ENCODE measurements around the gene MRPL28. TPM values are rescaled to one million over a fixed set of nuclear protein-coding genes. Genes with fewer than 3 reads are reported as not detected.

The MRPL28 gene
- total RNA-seq, 1 donor from 2014 or later: 92.5 TPM

DNA sequence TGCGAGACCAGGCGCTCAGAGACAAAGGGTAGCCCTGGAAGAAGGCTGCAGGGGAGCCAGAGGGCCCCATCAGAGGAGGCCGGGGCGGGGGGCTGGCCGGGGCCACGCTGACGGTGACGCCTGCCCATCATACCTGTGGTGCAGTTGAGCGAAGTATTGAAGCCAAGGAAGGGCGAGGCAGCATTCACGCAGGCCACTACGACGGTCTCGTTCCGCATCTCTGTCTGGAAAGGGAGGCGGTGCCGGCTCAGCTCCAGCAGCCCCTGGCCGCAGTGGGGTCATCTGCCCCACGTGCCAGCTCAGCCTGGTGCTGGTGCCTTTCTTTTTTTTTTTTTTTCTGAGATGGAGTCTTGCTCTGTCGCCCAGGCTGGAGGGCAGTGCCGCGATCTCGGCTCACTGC lies 4.9 kb upstream of the MRPL28 start:
- Mint-ChIP-seq H3K9me3 (no peaks in the 10 kb centered on the region), H3K4me3 (ENCODE audit: low read depth) (no peak overlapping the region), H3K27ac (no peak overlapping the region), H3K36me3 (ENCODE audit: low read depth) (peaks cover 8% of the 10 kb centered on the region), H3K27me3 (ENCODE audit: low read depth) (no peaks in the 10 kb centered on the region), H3K4me1 (ENCODE audit: low read depth) (peaks cover 9% of the 10 kb centered on the region)
- no peak for DNase-seq (ENCODE audit: low spot score)
- intact Hi-C loops (cut with micrococcal nuclease): no loop called here

DNA sequence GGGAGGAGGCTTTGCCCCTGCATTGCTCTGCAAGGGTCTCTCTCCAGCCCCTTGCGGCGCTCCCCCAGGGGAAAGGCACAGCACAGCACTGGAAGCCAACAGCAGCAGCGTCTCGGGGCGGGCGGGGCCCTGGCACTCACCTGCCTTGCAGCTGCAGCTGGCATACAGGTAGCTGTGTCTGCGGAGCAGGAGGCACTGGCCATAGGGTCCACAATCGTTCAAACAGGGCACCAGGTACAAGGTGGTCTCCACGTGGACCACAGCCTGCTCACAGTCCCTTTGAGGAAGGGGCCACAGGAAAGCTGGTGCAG lies 4.2 kb upstream of the MRPL28 start:
- H3K27me3 Mint-ChIP-seq (ENCODE audit: low read depth): no peaks in the 10 kb centered on the region
- intact Hi-C loops (cut with micrococcal nuclease): no loop called here
- H3K4me3 Mint-ChIP-seq (ENCODE audit: low read depth): no peak overlapping the region
- H3K36me3 Mint-ChIP-seq (ENCODE audit: low read depth): peaks cover 8% of the 10 kb centered on the region
- DNase-seq (ENCODE audit: low spot score): no peak
- H3K9me3 Mint-ChIP-seq: no peaks in the 10 kb centered on the region
- no peak overlapping the region for H3K27ac Mint-ChIP-seq
- peaks cover 12% of the 10 kb centered on the region for H3K4me1 Mint-ChIP-seq (ENCODE audit: low read depth)

DNA sequence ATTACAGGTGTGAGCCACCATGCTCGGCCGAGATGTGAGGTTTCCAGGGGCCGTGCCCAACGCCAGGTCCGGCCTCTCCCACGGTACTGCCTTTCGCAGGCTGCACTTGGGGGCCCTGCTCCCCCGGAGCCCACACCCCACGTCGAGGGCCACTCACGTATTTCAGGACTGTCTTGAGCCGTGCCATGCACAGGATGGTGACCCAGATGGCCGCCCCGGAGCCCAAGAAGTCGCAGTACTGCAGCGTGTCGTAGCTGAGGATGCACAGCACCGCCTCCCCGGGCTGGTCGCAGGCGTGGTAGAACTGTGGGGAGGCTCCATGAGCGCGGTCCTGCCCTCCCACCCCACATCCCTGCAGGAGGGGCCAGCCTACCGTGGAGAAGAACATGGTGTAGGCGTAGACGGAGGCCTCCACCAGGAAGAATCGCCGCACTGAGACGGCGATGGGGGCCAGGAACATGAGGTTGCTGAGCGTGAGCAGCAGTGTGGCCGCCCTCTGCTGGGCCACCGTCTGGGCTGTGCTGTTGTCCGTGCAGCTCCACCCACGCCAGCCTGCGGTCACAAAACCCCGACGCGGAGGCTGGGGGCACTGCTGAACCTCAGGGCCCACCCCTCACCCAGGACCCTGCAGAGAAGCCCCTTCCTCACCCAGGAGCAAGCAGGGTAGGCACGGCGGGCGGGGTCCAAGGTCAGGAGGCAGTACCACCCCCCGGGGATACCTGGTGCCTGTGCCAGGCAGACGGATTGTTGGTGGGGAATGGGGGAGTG lies 3.7 kb upstream of the MRPL28 start:
- Mint-ChIP-seq H3K4me3 (ENCODE audit: low read depth) (no peak overlapping the region), H3K36me3 (ENCODE audit: low read depth) (peaks cover 13% of the 10 kb centered on the region), H3K27me3 (ENCODE audit: low read depth) (no peaks in the 10 kb centered on the region), H3K27ac (no peak overlapping the region), H3K9me3 (no peaks in the 10 kb centered on the region), H3K4me1 (ENCODE audit: low read depth) (peaks cover 13% of the 10 kb centered on the region)
- intact Hi-C loops (cut with micrococcal nuclease): no loop called here
- no peak for DNase-seq (ENCODE audit: low spot score)

DNA sequence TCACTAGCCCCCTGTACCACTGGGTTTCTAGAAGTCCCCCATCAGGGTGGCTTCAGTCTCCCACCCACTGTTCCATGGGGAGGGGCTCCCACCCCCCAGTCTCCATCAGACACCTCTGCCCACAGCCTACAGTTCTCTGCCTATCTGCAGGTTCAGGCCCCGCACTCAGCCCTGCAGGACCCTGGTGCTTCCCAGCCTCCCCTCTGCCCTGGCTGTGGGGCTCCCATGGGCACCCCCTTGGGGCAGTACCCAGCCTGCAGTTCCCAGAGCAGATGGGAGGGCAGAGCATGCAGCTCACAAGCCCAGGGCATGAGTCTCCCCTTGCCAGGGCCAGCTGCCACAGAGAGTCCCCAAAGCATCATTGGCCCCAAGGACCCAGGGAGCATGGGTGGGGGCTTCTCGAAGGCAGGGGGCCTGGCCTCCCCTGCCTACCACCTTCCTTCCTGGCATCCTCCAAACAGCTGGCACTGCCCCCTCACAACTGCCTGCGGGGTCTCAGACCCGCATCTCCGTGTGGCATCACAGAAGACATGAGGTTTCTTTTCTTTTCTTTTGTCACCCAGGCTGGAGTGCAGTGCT lies 2.8 kb upstream of the MRPL28 start:
- no peak overlapping the region for H3K27ac Mint-ChIP-seq
- peaks cover 13% of the 10 kb centered on the region for H3K4me1 Mint-ChIP-seq (ENCODE audit: low read depth)
- no peak for DNase-seq (ENCODE audit: low spot score)
- H3K27me3 Mint-ChIP-seq (ENCODE audit: low read depth): no peaks in the 10 kb centered on the region
- intact Hi-C loops (cut with micrococcal nuclease): no loop called here
- peaks cover 21% of the 10 kb centered on the region for H3K36me3 Mint-ChIP-seq (ENCODE audit: low read depth)
- no peaks in the 10 kb centered on the region for H3K9me3 Mint-ChIP-seq
- no peak overlapping the region for H3K4me3 Mint-ChIP-seq (ENCODE audit: low read depth)

DNA sequence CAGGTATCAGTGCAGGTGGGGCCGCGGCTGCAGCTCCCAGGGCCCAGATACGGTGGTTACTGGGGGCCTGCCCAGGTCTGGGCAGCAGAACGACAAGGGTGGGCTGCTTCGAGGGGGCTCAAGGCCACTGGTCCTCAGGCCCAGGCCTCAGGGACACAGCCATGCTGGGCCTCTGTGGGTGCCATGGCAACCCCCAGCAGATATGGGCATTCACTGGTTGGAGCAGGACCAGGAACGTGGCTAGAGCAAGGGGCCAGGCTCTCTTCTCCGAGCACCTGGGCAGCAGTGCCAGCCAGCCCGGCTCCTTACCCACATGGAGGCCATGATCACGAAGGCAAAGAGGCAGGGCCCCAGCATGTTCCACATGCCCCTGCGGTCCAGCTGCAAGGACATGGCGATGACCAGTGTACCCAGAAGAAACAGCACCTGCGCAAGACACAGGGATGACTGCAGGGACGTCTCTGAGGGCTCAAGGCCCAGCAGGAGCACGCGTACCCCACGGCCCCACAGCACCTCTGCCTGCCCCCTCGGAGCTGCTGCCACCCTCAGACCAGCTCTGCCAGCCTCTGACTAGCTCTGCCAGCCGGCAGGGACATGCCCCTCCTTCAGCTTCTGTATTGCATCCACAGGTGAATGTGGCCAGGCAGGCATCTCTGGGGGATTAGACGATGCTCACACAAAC lies 2.1 kb upstream of the MRPL28 start:
- Mint-ChIP-seq H3K27ac (no peak overlapping the region), H3K27me3 (ENCODE audit: low read depth) (no peaks in the 10 kb centered on the region), H3K9me3 (no peaks in the 10 kb centered on the region), H3K36me3 (ENCODE audit: low read depth) (peaks cover 21% of the 10 kb centered on the region), H3K4me3 (ENCODE audit: low read depth) (no peak overlapping the region), H3K4me1 (ENCODE audit: low read depth) (peaks cover 13% of the 10 kb centered on the region)
- intact Hi-C loops (cut with micrococcal nuclease): no loop called here
- no peak for DNase-seq (ENCODE audit: low spot score)

DNA sequence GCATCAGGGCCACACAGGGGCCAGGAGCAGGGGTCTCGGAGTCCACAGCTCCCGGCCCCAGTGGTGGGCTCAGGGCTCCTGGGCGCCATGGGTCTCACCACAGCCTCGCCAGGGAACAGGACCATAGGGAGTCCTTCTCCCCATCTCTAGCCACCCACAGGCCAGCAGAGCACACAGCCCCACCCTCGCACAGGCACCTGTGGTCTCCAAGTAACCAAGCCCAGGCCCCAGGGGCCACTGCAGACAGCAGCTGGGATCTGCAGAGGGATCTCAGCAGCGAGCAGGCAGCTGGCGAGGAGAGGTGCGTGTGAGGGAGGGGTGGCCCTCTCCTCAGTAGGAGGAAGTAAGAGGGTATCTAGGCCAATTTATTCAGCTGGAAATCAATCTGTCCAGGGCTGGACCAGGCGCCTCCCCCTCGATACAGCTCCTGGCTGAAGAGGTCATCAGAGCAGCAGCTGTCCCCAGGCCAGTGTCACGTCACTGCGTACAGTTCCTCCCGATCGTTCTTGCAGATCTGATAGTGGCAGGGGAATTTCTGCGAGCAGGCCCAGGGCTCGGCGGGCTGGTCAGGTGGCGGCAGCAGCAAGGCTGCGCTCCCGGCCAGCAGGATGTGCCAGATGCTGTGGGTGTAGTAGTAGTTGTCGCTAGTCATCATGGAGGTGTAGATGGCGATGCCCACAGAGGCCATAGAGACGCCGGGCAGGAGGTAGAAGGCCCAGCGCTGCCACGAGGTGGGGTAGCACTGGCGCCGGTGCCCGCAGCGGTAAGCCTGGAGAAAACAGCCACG lies 1.4 kb upstream of the MRPL28 start:
- Mint-ChIP-seq H3K36me3 (ENCODE audit: low read depth) (peaks cover 26% of the 10 kb centered on the region), H3K4me1 (ENCODE audit: low read depth) (peaks cover 13% of the 10 kb centered on the region), H3K9me3 (no peaks in the 10 kb centered on the region), H3K4me3 (ENCODE audit: low read depth) (peak overlapping the region; percentile 13), H3K27me3 (ENCODE audit: low read depth) (no peaks in the 10 kb centered on the region), H3K27ac (no peak overlapping the region)
- intact Hi-C loops (cut with micrococcal nuclease): no loop called here
- DNase-seq (ENCODE audit: low spot score): no peak

DNA sequence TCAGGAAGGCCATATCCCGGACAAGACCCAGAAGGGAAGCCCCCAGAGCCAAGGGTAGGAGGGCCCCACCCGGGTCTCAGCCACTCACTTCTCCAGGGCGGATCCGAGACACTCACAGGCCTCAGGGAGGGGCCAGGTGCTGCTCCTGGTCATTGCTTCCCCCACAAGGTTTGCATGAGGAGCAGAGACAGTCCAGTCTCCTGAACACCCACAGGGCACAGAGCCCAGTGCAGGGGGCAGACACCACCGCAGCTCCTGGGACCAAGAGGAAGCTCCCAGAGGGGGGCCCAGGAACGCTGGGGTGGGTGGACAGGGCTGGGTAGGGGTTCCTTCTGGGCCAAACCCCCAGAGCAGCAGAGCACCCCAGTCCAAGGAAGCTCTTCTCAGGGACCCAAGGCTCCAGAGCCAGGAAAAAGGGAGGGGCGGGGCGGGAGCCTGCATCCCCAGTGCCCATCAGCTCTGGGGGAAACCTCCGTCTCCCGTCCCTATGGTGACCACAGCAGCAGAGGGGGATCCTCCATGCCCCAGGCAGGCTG lies 709 bp upstream of the MRPL28 start:
- H3K36me3 Mint-ChIP-seq (ENCODE audit: low read depth): peaks cover 26% of the 10 kb centered on the region
- DNase-seq (ENCODE audit: low spot score): no peak
- no peaks in the 10 kb centered on the region for H3K27me3 Mint-ChIP-seq (ENCODE audit: low read depth)
- H3K9me3 Mint-ChIP-seq: no peaks in the 10 kb centered on the region
- intact Hi-C loops (cut with micrococcal nuclease): no loop called here
- peaks cover 13% of the 10 kb centered on the region for H3K4me1 Mint-ChIP-seq (ENCODE audit: low read depth)
- H3K4me3 Mint-ChIP-seq (ENCODE audit: low read depth): peak overlapping the region; percentile 83
- peak overlapping the region; percentile 77 for H3K27ac Mint-ChIP-seq

DNA sequence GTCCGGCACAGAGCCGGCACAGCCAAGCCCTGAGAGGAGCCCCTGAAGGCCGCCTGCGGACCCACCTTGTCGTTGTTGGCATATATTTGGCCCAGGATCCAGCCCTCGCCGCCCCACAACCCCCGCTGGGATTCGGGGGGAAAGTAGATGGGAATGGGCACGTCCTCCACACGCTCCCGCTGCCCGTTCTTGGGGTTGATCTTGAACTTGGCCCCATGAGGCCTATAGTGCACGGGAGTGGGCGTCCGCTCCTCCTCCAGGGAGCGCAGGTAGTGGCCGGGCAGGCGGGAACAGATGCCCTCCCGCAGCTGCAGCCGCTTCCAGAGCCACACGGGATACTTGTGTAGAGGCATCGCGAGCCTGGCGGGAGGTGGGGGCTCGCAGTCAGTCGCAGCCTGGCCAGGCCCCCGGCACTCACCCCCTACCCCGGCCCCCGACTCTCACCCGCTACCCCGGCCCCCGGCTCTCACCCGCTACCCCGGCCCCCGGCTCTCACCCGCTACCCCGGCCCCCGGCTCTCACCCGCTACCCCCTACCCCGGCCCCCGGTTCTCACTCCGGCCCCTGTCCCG lies 387 bp downstream of the MRPL28 start:
- intact Hi-C loops (cut with micrococcal nuclease): no loop called here
- H3K4me3 Mint-ChIP-seq (ENCODE audit: low read depth): peak overlapping the region; percentile 74
- no peak overlapping the region for H3K27ac Mint-ChIP-seq
- no peaks in the 10 kb centered on the region for H3K27me3 Mint-ChIP-seq (ENCODE audit: low read depth)
- peaks cover 26% of the 10 kb centered on the region for H3K36me3 Mint-ChIP-seq (ENCODE audit: low read depth)
- DNase-seq (ENCODE audit: low spot score): no peak
- H3K4me1 Mint-ChIP-seq (ENCODE audit: low read depth): peaks cover 13% of the 10 kb centered on the region
- H3K9me3 Mint-ChIP-seq: no peaks in the 10 kb centered on the region

DNA sequence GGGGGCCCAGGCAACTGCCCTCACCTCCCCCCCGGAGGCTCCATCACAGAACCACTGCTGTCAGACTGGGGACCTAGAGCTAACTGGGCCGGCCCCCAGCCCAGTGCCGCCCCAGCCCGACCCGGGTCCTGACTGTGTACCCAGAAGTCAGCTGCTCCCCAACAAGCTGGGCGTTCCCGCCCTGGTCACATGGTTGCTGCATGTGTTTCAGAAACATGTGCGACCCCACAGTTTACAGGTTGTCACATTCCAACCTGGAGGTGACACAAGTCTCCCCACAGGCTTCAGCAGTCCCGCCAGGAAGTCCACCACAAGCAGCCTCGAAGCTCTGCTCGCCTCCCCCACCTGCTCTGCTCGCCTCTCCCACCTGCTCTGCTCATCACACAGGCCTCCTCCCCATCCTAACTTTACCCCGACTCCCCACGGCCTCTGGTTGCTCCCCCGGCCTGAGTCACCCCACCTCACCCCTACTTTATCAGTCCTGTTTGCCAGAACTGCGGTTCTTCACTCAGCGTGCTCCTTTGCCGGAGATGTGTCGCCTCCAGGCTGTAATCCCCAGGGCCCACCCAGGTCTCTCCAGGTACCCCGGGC lies 968 bp downstream of the MRPL28 start:
- Mint-ChIP-seq H3K9me3 (no peaks in the 10 kb centered on the region), H3K4me3 (ENCODE audit: low read depth) (peak overlapping the region; percentile 74), H3K36me3 (ENCODE audit: low read depth) (peaks cover 26% of the 10 kb centered on the region), H3K27me3 (ENCODE audit: low read depth) (no peaks in the 10 kb centered on the region), H3K27ac (no peak overlapping the region), H3K4me1 (ENCODE audit: low read depth) (peaks cover 13% of the 10 kb centered on the region)
- intact Hi-C loops (cut with micrococcal nuclease): no loop called here
- DNase-seq (ENCODE audit: low spot score): no peak

DNA sequence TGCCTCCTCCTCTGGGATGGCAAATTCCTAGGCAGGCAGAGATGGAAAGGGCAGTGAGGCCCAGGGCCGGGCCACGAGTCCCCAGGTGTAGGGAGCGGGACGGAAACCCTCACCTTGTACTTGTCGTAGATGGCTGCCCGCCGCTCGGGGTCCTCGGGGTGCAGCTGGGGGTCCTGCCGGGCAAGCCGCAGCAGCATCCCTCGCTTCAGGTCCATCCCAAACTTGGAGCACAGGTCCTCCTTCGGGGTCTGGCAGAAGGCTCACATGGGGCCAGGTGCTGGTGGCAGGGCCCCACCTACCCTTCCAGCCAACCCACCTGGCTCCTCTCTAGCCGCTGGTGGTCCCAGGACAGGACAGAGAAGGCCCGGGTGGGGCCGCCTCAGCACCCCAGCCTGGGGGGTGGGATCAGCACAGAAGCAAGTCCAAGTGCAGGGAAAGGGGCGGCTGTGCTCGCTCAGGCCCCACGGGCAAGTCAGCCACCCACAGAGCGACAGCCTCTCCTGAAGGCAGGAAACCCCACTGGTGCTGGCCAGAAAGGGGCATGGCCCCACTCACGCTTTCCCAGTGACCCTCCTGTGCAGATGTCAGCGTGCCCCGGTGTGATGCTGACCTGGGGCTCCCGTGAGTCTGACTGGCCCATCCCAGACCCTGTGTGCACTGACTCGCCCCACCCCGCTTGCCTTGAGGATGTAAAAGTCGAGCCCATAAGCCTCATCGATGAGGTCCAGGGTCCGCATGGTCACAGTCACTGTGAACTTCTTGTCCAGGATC lies 1.8 kb downstream of the MRPL28 start:
- Mint-ChIP-seq H3K4me3 (ENCODE audit: low read depth) (no peak overlapping the region), H3K4me1 (ENCODE audit: low read depth) (peaks cover 13% of the 10 kb centered on the region), H3K27me3 (ENCODE audit: low read depth) (no peaks in the 10 kb centered on the region), H3K36me3 (ENCODE audit: low read depth) (peaks cover 26% of the 10 kb centered on the region), H3K9me3 (no peaks in the 10 kb centered on the region), H3K27ac (no peak overlapping the region)
- intact Hi-C loops (cut with micrococcal nuclease): no loop called here
- DNase-seq (ENCODE audit: low spot score): no peak

DNA sequence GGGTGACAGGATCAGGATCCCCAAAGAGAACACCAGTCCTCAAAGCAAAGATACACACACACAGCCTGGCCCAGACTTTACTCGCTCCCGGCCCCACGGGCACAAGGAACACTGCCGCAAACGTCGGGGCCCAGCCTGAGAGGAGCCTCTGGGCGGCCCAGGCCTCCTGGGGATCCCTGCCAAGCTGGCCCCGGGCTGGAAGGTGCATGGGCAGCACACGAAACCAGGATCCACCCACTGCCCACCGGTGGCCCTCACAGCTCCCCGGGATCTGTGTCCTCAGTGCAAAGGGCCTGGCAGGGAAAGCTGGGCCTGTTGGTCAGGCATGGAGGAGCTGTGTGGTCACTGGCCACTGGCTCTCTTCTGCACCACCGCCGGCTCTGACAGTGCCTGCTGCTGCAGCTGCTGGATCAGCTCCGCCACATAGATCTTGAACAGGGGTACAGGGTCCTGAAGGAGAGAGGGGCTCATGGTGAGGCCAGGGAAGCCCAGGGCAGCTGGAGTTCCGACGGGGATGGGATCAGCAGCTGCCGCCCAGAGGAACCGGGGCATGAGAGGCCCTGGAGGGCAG lies 2.9 kb downstream of the MRPL28 start:
- intact Hi-C loops (cut with micrococcal nuclease): no loop called here
- Mint-ChIP-seq H3K4me3 (ENCODE audit: low read depth) (no peak overlapping the region), H3K9me3 (no peaks in the 10 kb centered on the region), H3K4me1 (ENCODE audit: low read depth) (peaks cover 13% of the 10 kb centered on the region), H3K27ac (no peak overlapping the region), H3K36me3 (ENCODE audit: low read depth) (peaks cover 22% of the 10 kb centered on the region), H3K27me3 (ENCODE audit: low read depth) (no peaks in the 10 kb centered on the region)
- DNase-seq (ENCODE audit: low spot score): no peak
